Activated naive CD4-positive, alpha-beta T cell treated with anti-CD3 and anti-CD28 coated beads for 36 hours (primary cell): Measurements from ENCODE around the gene RHOF. TPM values are rescaled to one million over a fixed set of nuclear protein-coding genes. Genes with fewer than 3 reads are reported as not detected.
A peak's percentile ranks its signal among the peaks of the same experiment; 100 is the strongest.

Source experiments
- CTCF ChIA-PET: fragments of 350-600 bp; sonication (Branson Sonifier 250); formaldehyde crosslinking; loops from one replicate; lab custom pipeline; 2021; ENCODE audit warnings: antibody characterized with exemption; lab: Charles Lee
- DNase-seq: peaks from one replicate; pipeline ENCODE4 v3.0.0-alpha.2; 2020
- H3K27ac Mint-ChIP-seq: one replicate; pipeline ENCODE4 v1.8.0; 2021; ENCODE audit warnings: mild to moderate bottlenecking, mixed read lengths
- H3K27me3 Mint-ChIP-seq: one replicate; pipeline ENCODE4 v1.8.0; 2021; ENCODE audit warnings: low read depth, mixed read lengths
- H3K36me3 Mint-ChIP-seq: one replicate; pipeline ENCODE4 v1.8.0; 2021; ENCODE audit warnings: low read depth, mixed read lengths
- H3K4me1 Mint-ChIP-seq: one replicate; pipeline ENCODE4 v1.8.0; 2021; ENCODE audit warnings: low read depth, mixed read lengths
- H3K4me3 Mint-ChIP-seq: one replicate; pipeline ENCODE4 v1.8.0; 2021; ENCODE audit warnings: mild to moderate bottlenecking, moderate library complexity, mixed read lengths
- H3K9me3 Mint-ChIP-seq: one replicate; pipeline ENCODE4 v1.8.0; 2021; ENCODE audit warnings: mixed read lengths
- intact Hi-C: fragments of 100-400 bp; cut with micrococcal nuclease; formaldehyde crosslinking; loops from one replicate; pipeline ENCODE4 v1.15.1; 2023
- total RNA-seq, 2 experiments: library from RNA; stranded (reverse); gene quantifications; one replicate each; pipeline ENCODE4 v1.2.3, GENCODE V29; 2021

The RHOF gene
- total RNA-seq, 2 experiments from 2014 or later: 64.4 to 67.5 TPM

DNA sequence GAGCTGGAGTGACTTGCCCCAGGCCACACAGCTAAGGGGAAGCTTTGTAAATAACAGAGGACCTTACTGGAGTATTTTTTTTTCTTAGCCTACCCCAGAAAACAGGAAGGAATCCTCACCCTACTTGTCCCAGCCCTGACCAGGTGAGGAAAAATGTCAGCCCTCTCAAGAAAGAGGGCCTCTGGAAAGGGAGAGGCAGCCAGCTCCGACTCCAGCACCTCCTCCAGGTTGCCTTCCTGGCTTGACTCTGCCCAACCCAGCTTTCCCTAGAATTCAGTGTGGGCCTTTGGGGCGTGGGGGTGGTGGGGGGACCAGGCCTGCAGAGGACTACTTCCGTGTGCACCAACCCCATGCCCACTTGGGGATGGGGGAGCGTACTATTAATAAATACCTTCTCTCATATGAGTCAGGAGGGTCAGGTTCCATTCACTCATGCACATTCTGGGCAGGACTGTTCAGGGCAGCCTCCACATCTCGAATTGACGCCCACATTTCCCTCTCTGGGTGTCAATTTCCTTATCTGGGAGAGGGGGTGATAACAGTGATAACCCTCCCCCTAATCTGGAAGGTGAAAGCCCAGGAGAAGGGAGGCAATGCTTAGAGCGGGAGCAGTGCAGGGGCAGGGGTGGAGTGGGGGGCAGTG lies 5.2 kb downstream of the RHOF start:
- Mint-ChIP-seq H3K9me3 (no peaks in the 10 kb centered on the region), H3K36me3 (peaks cover 34% of the 10 kb centered on the region), H3K4me1 (peaks cover 89% of the 10 kb centered on the region), H3K27ac (peak overlapping the region; percentile 99), H3K27me3 (no peaks in the 10 kb centered on the region), H3K4me3 (peak overlapping the region; percentile 85)
- intact Hi-C loops: loop anchor here (5.0 kb wide), 1 partner anchor 294 kb away; no protein-coding TSS in a partner anchor
- no peak for DNase-seq
- CTCF ChIA-PET: interaction anchor here (0.6 to 17.1 kb wide), 10 partner anchors 6 to 234 kb away, joined by 3 to 381 read pairs (median 6); partner anchors contain the start of genes PSMD9 and RHOF

DNA sequence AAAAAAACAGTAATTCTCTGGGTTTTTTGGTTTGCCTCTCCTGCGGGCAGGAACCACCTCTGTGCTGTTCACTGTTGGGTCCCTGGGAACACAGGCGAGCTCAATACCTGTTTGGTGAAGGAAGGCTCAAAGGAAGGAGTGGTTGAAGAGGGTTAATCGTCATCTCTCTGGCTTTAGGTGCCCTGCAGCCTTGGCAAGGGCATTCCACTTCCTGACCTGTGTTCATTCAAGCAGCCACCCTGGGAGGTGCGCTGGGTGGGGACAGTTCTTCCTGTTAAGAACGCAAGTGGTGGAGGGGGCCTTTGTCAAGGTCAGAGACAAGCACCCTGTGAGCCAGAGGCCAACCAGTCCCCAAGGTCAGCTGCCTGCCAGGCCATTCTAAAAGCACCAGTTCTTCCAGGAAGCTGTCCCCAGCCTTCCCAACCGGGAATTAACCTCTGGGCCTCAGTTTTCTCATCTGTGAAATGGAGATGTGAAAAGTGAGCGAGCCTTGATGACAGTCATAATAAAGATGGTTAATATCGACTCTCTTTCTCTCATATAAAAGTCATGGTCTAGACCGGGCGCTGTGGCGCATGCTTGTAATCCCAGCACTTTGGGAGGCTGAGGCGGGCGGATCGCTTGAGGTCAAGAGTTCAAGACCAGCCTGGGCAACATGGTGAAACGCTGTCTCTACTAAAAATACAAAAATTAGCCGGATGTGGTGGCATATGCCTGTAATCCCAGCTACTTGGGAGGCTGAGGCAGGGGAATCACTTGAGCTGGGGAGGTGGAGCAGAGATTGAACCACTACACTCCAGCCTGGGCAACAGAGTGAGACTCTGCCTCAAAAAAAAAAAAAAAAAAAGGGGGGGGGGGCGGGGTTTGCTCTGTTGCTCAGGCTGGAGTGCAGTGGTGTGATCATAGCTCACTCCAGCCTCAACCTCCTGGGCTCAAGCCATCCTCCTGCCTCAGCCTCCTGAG lies 6.1 kb downstream of the RHOF start:
- H3K27ac Mint-ChIP-seq: peak overlapping the region; percentile 99
- DNase-seq: peak; percentile 55
- peak overlapping the region; percentile 43 for H3K4me3 Mint-ChIP-seq
- no peaks in the 10 kb centered on the region for H3K9me3 Mint-ChIP-seq
- intact Hi-C loops: loop anchor here (5.0 kb wide), 1 partner anchor 295 kb away; no protein-coding TSS in a partner anchor
- H3K4me1 Mint-ChIP-seq: peaks cover 96% of the 10 kb centered on the region
- peaks cover 33% of the 10 kb centered on the region for H3K36me3 Mint-ChIP-seq
- no peaks in the 10 kb centered on the region for H3K27me3 Mint-ChIP-seq
- CTCF ChIA-PET: interaction anchor here (0.6 to 17.1 kb wide), 11 partner anchors 7 to 233 kb away, joined by 3 to 381 read pairs (median 6); partner anchors contain the start of genes PSMD9 and RHOF

DNA sequence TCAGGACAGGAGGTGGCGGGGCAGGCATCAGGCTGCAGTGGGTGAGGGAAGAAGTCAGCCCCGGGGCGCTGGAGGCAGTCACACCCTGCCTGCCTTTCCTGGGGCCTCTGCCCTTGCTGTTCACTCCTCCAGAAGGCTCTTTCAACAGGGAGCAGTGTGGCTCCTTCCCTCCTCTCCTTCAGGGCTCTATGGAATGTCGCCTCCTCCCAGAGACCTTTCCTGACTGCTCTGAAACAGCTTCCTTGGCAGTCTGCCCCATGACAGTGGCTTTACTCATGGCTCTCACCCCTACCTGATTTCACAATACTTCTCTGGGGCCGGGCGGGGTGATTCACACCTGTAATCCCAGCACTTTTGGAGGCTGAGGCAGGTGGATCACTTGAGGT lies 7.1 kb downstream of the RHOF start:
- Mint-ChIP-seq H3K27ac (peak overlapping the region; percentile 99), H3K27me3 (no peaks in the 10 kb centered on the region), H3K4me1 (peaks cover 96% of the 10 kb centered on the region), H3K9me3 (no peaks in the 10 kb centered on the region), H3K36me3 (peaks cover 31% of the 10 kb centered on the region), H3K4me3 (peak overlapping the region; percentile 41)
- intact Hi-C loops: loop anchor here (5.0 kb wide), 1 partner anchor 296 kb away; no protein-coding TSS in a partner anchor
- DNase-seq: peak; percentile 80
- CTCF ChIA-PET: interaction anchor here (0.6 to 17.1 kb wide), 4 partner anchors 8 to 90 kb away, joined by 3 to 381 read pairs (median 6); partner anchors contain the start of gene RHOF

DNA sequence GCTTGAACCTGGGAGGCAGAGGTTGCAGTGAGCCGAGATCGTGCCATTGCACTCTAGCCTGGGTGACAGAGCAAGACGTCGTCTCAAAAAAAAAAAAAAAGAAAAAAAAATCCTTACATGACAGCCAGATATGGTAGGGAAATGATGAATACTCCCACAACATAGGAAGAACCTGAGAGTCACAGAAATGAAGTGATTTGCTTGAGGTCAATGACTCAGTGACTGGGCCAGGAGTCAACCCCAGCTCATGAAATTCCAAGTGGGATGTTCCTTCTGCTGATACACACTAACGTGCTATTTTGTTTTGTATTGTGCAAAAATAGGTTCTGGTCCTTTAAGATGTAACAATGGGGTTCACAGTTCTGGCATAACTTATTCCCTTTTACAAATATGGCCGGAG lies 9.0 kb downstream of the RHOF start:
- intact Hi-C loops: loop anchor here (5.0 kb wide), 1 partner anchor 752 kb away; no protein-coding TSS in a partner anchor
- Mint-ChIP-seq H3K9me3 (no peaks in the 10 kb centered on the region), H3K4me3 (peak overlapping the region; percentile 32), H3K27ac (peak overlapping the region; percentile 98), H3K4me1 (peaks cover 90% of the 10 kb centered on the region), H3K27me3 (no peaks in the 10 kb centered on the region), H3K36me3 (peaks cover 20% of the 10 kb centered on the region)
- peak; percentile 45 for DNase-seq
- CTCF ChIA-PET: interaction anchor here (1.4 to 17.1 kb wide), 2 partner anchors 8 to 10 kb away, joined by 4 to 381 read pairs; partner anchors contain the start of gene RHOF

DNA sequence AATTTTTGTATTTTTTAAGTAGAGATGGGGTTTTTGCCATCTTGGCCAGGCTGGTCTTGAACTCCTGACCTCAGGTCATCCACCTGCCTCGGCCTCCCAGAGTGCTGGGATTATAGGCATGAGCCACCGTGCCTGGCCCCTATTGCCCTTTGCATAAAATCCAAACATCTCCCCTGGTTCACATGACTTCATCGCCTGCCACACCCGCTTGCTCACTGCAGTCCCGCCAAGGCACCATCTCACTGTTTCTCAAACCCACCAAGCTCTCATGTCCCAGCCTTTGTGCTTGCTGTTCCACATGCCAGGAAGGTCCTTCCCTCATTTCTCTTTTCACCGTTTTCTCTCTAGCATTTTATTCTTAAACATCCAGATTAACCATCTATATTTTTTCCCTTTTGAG lies 9.7 kb downstream of the RHOF start:
- intact Hi-C loops: loop anchor here (2.0 to 5.0 kb wide), 2 partner anchors 203 to 751 kb away; partner anchors contain the start of gene KDM2B
- H3K9me3 Mint-ChIP-seq: no peaks in the 10 kb centered on the region
- peaks cover 24% of the 10 kb centered on the region for H3K36me3 Mint-ChIP-seq
- H3K4me3 Mint-ChIP-seq: peak overlapping the region; percentile 16
- CTCF ChIA-PET: interaction anchor here (0.7 to 17.1 kb wide), 4 partner anchors 10 to 105 kb away, joined by 3 to 381 read pairs (median 8); partner anchors contain the start of genes PSMD9 and RHOF
- H3K27ac Mint-ChIP-seq: peak overlapping the region; percentile 98
- H3K27me3 Mint-ChIP-seq: no peaks in the 10 kb centered on the region
- H3K4me1 Mint-ChIP-seq: peaks cover 86% of the 10 kb centered on the region
- peak; percentile 35 for DNase-seq

DNA sequence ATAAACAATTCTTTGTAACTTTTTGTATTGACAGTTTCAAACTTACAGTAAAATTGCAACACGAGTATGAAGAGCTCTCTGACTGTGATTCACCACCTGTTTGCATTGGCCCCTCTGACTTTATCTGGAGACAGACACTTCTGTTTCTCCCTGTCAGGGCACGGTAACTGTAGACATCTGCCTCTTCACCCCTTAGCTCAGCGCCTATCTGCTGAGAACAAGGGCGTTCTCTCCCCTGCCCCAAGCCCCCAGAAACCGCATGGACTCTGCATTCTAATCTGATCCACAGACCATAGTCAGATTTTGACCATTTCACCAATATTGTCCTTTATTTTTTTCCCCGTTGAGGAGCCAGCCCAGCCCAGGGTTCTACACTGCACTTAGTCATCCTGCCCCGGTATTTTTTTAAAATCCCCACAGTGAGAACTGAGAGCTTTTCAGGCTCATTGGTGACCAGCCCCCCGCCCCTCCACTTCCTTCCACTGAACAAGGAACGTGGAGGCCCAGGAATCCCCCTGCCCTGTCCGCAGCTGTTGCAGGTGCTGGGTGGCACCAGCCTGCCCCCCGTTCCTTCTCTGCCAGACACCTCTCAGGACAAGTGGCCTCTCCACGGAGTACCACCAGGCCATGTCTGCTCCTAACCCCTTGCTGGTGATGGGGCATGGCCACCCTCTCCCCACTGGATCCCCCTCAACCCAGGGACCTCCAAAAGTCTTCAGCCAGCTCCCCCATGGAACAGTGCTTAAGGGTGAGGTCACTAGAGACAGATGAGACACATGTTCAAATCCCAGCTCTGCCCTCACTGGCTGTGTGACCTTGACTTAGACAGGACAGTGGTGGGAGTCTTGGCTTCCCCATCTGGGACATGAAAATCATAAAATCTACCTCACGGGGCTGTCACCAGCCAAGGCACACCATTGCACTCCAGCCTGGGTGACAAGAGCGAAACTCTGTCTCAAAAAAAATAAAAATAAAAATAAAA lies 11.2 kb downstream of the RHOF start:
- intact Hi-C loops: loop anchor here (1.0 to 5.0 kb wide), 3 partner anchors 8 to 750 kb away; partner anchors contain the start of gene KDM2B
- H3K4me1 Mint-ChIP-seq: peaks cover 76% of the 10 kb centered on the region
- H3K9me3 Mint-ChIP-seq: no peaks in the 10 kb centered on the region
- CTCF ChIA-PET: interaction anchor here (0.9 to 17.1 kb wide), 10 partner anchors 9 to 112 kb away, joined by 3 to 381 read pairs (median 4); partner anchors contain the start of genes PSMD9, RHOF and TMEM120B
- H3K36me3 Mint-ChIP-seq: peaks cover 21% of the 10 kb centered on the region
- no peaks in the 10 kb centered on the region for H3K27me3 Mint-ChIP-seq
- peak overlapping the region; percentile 69 for H3K4me3 Mint-ChIP-seq
- peak; percentile 91 for DNase-seq
- H3K27ac Mint-ChIP-seq: peak overlapping the region; percentile 98

DNA sequence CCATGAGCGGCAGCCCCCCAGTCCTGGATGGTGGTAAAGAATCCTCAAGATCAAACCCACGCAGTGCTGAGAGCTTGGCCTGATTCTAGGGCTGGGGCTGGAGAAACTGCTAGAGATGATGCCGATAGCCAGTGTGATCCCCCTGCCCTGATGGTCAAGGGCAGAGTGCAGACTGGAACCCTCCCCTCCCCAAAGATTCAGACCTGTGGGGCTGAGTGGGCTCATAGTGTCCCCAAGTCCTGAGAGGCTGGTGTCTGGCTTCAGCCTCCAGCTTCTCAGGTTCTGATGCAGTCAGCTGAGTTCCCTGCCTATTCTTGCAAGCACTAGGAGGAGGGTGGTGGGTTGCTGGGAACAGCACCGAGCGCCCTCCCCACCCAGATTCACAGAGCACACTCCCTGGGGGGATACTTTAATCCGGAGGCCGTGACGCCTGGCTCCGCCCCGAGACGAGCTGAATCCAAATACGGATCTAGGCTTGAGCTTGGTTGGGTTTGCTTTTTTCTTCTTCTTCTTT lies 11.9 kb downstream of the RHOF start:
- Mint-ChIP-seq H3K27me3 (no peaks in the 10 kb centered on the region), H3K27ac (peak overlapping the region; percentile 98), H3K36me3 (peaks cover 15% of the 10 kb centered on the region), H3K9me3 (no peaks in the 10 kb centered on the region), H3K4me1 (peaks cover 69% of the 10 kb centered on the region), H3K4me3 (peak overlapping the region; percentile 69)
- no peak for DNase-seq
- intact Hi-C loops: loop anchor here (5.0 kb wide), 1 partner anchor 749 kb away; no protein-coding TSS in a partner anchor
- CTCF ChIA-PET: interaction anchor here (0.6 to 17.1 kb wide), 9 partner anchors 8 to 470 kb away, joined by 3 to 381 read pairs (median 4); partner anchors contain the start of genes RHOF and TMEM120B

DNA sequence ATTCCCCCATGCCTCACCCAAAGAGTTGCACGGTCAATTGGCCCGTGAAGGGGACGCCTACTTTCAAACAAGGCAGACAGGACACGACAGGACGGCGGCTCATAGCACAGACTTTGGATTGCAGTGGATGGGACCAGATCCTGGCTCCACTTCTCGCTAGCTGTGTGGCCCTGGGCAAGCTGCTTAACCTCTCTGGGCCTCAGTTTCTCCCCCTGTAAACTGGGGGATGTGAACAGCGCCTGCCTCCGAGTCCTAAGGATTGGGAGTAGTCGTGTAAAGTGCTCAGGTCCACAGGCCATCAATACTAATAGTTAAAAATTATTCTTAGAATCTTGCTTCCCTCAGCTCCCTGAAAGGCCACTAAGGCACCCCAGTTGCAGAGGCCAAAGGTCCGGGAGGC lies 13.1 kb downstream of the RHOF start:
- intact Hi-C loops: loop anchor here (5.0 kb wide), 1 partner anchor 748 kb away; no protein-coding TSS in a partner anchor
- Mint-ChIP-seq H3K27me3 (no peaks in the 10 kb centered on the region), H3K4me3 (no peak overlapping the region), H3K36me3 (peaks cover 11% of the 10 kb centered on the region), H3K4me1 (peaks cover 62% of the 10 kb centered on the region), H3K9me3 (no peaks in the 10 kb centered on the region), H3K27ac (peak overlapping the region; percentile 98)
- CTCF ChIA-PET: interaction anchor here (1.0 to 17.1 kb wide), 2 partner anchors 14 to 32 kb away, joined by 3 to 381 read pairs; partner anchors contain the start of gene RHOF
- no peak for DNase-seq

DNA sequence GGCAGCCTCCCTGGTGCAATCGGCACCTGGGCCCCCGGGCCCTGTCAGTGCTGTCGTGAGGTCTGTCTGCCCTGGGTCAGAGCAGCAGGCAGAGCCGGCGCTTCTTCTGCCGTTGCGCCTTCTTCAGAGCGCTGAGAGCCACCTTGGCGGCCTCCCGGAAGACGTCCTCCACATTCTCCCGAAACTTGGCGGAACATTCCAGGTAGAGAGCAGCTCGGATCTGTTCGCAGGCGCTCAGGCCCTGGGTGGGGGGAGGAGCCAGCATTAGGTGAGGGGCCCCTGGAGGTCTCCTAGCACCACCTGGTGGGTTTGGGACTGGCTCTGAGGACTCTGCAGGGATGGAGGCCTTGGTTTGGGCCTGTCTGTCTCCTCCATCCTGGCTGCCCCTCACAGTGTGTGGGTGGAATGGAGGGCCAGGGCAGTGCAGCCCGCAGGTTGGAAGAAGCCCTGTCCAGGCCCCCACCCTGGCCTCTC lies 14.0 kb downstream of the RHOF start:
- H3K4me1 Mint-ChIP-seq: peaks cover 53% of the 10 kb centered on the region

More for the DNA sequence above, 14.0 kb downstream of the RHOF start:
- H3K36me3 Mint-ChIP-seq: peaks cover 11% of the 10 kb centered on the region
- H3K9me3 Mint-ChIP-seq: no peaks in the 10 kb centered on the region
- CTCF ChIA-PET: interaction anchor here (0.5 to 17.1 kb wide), 6 partner anchors 8 to 300 kb away, joined by 3 to 381 read pairs (median 4); partner anchors contain the start of gene RHOF
- intact Hi-C loops: no loop called here
- DNase-seq: no peak
- H3K4me3 Mint-ChIP-seq: no peak overlapping the region
- H3K27ac Mint-ChIP-seq: peak overlapping the region; percentile 78
- H3K27me3 Mint-ChIP-seq: no peaks in the 10 kb centered on the region
